Activated CD4-positive, alpha-beta T cell treated with anti-CD3 and anti-CD28 coated beads for 1 hour (primary cell): ENCODE data around the gene ABLIM2.

Source experiments
- DNase-seq: peaks from one replicate; pipeline ENCODE4 v3.0.0-alpha.2; 2020

ABLIM2 gene

GRCh38 chr4:8192748-8193738 is 34.4 kb upstream of the ABLIM2 start:
- DNase-seq = no peak

GRCh38 chr4:8191136-8191747 is 32.6 kb upstream of the ABLIM2 start:
- no peak for DNase-seq

- no peak for DNase-seq
Measured at GRCh38 chr4:8189551-8190466, 31.2 kb upstream of the ABLIM2 start.

GRCh38 chr4:8188743-8189550 is 30.3 kb upstream of the ABLIM2 start:
- DNase-seq = no peak

- DNase-seq = no peak
Measured at GRCh38 chr4:8188085-8188484, 29.5 kb upstream of the ABLIM2 start.

- no peak for DNase-seq
Measured at GRCh38 chr4:8185930-8186329, 27.3 kb upstream of the ABLIM2 start.

GRCh38 chr4:8185295-8185694 is 26.7 kb upstream of the ABLIM2 start:
- DNase-seq = no peak

- DNase-seq = no peak
Measured at GRCh38 chr4:8184061-8184460, 25.4 kb upstream of the ABLIM2 start.

GRCh38 chr4:8182858-8183725 is 24.5 kb upstream of the ABLIM2 start:
- DNase-seq = no peak

- DNase-seq = no peak
Measured at GRCh38 chr4:8182294-8182693, 23.7 kb upstream of the ABLIM2 start.

GRCh38 chr4:8181844-8182243 is 23.2 kb upstream of the ABLIM2 start:
- no peak for DNase-seq

- DNase-seq = no peak
Measured at GRCh38 chr4:8181119-8181518, 22.5 kb upstream of the ABLIM2 start.

- no peak for DNase-seq
Measured at GRCh38 chr4:8180310-8181093, 21.9 kb upstream of the ABLIM2 start.

- DNase-seq = no peak
Measured at GRCh38 chr4:8179771-8180170, 21.2 kb upstream of the ABLIM2 start.

GRCh38 chr4:8179074-8179473 is 20.5 kb upstream of the ABLIM2 start:
- no peak for DNase-seq

GRCh38 chr4:8177956-8178355 is 19.3 kb upstream of the ABLIM2 start:
- no peak for DNase-seq

- DNase-seq = no peak
Measured at GRCh38 chr4:8177552-8177951, 18.9 kb upstream of the ABLIM2 start.

- no peak for DNase-seq
Measured at GRCh38 chr4:8176547-8177399, 18.2 kb upstream of the ABLIM2 start.

GRCh38 chr4:8175686-8176085 is 17.1 kb upstream of the ABLIM2 start:
- DNase-seq = no peak
